ENCODE results near the gene PHKG1.

DNA sequence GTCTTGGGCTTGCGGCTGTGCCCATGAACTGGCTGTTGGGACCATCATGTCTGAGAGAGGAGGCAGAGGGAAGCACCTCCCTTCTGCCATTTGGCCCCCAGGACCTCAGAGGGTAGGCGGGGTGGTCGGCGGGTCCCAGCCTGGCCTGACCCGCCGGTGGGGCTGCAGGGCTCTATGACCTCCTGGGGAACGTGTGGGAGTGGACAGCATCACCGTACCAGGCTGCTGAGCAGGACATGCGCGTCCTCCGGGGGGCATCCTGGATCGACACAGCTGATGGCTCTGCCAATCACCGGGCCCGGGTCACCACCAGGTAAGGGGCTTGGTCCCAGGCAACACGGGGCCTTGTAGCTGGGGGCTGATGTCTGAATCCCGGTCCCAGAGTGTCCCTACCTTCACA, 14.6 kb downstream of the PHKG1 start:
- no peak for TF ChIP-seq POLR2A (IDR thresholded peaks at IDR 0.05; ENCODE audit: low read depth, low read length)
- TF ChIP-seq TAF1 (IDR thresholded peaks at IDR 0.05; ENCODE audit: borderline replicate concordance, low read depth, low read length), result no peak
